Keratinocyte (primary cell): ENCODE measurements around the gene MAN2C1. TPM values are rescaled to one million over a fixed set of nuclear protein-coding genes. Genes with fewer than 3 reads are reported as not detected.
A peak's percentile ranks its signal among the peaks of the same experiment; 100 is the strongest.

Experiments used
- DNase-seq: peaks from one replicate; pipeline ENCODE4 v3.0.0-alpha.2; 2011; ENCODE audit warnings: low read depth, missing footprints, low spot score
- FAIRE-seq: peaks from 2 replicates; lab custom pipeline; 2011; peaks lifted over from hg19 to GRCh38; lab: Jason Lieb, UNC
- H2AFZ ChIP-seq: 2 replicates; pipeline ENCODE4 v1.6.0; 2012; ENCODE audit warnings: low read length, control low read depth, inconsistent platforms; ENCODE audit not compliant: control insufficient read depth
- H3K27ac ChIP-seq: 2 replicates; pipeline ENCODE4 v1.5.1; 2011; ENCODE audit warnings: low read length; ENCODE audit not compliant: control insufficient read depth, insufficient read depth
- H3K27me3 ChIP-seq: 3 replicates; pipeline ENCODE4 v1.6.0; 2011; ENCODE audit warnings: low read length; ENCODE audit not compliant: control insufficient read depth, insufficient read depth; ENCODE audit errors: extremely low read depth
- H3K36me3 ChIP-seq, 2 experiments: 2 replicates in 1 of 2; 3 replicates in 1 of 2; pipeline ENCODE4 v1.5.1; 2011; ENCODE audit warnings: low read length in 2 of 2, mild to moderate bottlenecking in 1 of 2; ENCODE audit not compliant: control insufficient read depth in 2 of 2, insufficient read depth in 2 of 2; ENCODE audit errors: extremely low read depth in 1 of 2
- H3K4me1 ChIP-seq: 3 replicates; pipeline ENCODE4 v1.5.1; 2011; ENCODE audit warnings: low read length; ENCODE audit not compliant: control insufficient read depth, insufficient read depth; ENCODE audit errors: extremely low read depth
- H3K4me2 ChIP-seq: 3 replicates; pipeline ENCODE4 v1.6.0; 2011; ENCODE audit warnings: low read depth, low read length; ENCODE audit not compliant: control insufficient read depth, insufficient read depth; ENCODE audit errors: extremely low read depth
- H3K4me3 ChIP-seq, 3 experiments: fragments of 200-600 bp in 1 of 3; sonication (generic) in 1 of 3; 2 replicates in 2 of 3; 3 replicates in 1 of 3; pipeline ENCODE4 v1.5.1; 2011 to 2016; ENCODE audit warnings: low read length in 3 of 3, mild to moderate bottlenecking in 3 of 3, control low read depth in 2 of 3, inconsistent platforms in 1 of 3, low read depth in 1 of 3, mixed read lengths in 1 of 3, mixed run types in 1 of 3, moderate library complexity in 1 of 3; ENCODE audit not compliant: control insufficient read depth in 2 of 3, insufficient read depth in 2 of 3; ENCODE audit errors: extremely low read depth in 1 of 3
- H3K79me2 ChIP-seq: 2 replicates; pipeline ENCODE4 v1.6.0; 2012; ENCODE audit warnings: low read length; ENCODE audit not compliant: control insufficient read depth, insufficient read depth
- H3K9ac ChIP-seq: 3 replicates; pipeline ENCODE4 v1.6.0; 2011; ENCODE audit warnings: low read length; ENCODE audit not compliant: control insufficient read depth, insufficient read depth; ENCODE audit errors: extremely low read depth
- H3K9me1 ChIP-seq: 3 replicates; pipeline ENCODE4 v1.6.0; 2011; ENCODE audit warnings: low read length; ENCODE audit not compliant: control insufficient read depth, insufficient read depth; ENCODE audit errors: extremely low read depth
- H3K9me3 ChIP-seq: 2 replicates; pipeline ENCODE4 v1.5.1; 2012; ENCODE audit warnings: low read depth, low read length; ENCODE audit not compliant: control insufficient read depth
- H4K20me1 ChIP-seq: 3 replicates; pipeline ENCODE4 v1.6.0; 2011; ENCODE audit warnings: low read length; ENCODE audit not compliant: control insufficient read depth, insufficient read depth; ENCODE audit errors: extremely low read depth
- CTCF ChIP-seq, 3 experiments: IDR thresholded peaks in 1 of 3; conservative IDR thresholded peaks in 1 of 3; optimal IDR thresholded peaks in 1 of 3; 2 replicates in 2 of 3; 3 replicates in 1 of 3; pipeline versions ENCODE3 to v1.5.1; 2011; ENCODE audit warnings: low read length in 3 of 3, mild to moderate bottlenecking in 3 of 3, moderate library complexity in 2 of 3, control low read depth in 1 of 3, inconsistent platforms in 1 of 3; ENCODE audit not compliant: insufficient read depth in 2 of 3; ENCODE audit errors: extremely low read depth in 1 of 3
- EZH2 ChIP-seq: IDR thresholded peaks from one replicate; pipeline ENCODE4 v1.6.1; 2012; ENCODE audit warnings: inconsistent platforms, mild to moderate bottlenecking, low read length, moderate library complexity
- dilution Hi-C: fragments of 300-500 bp; cut with MboI; formaldehyde crosslinking; loops from one replicate; pipeline ENCODE4 v1.7.0; 2020; ENCODE audit warnings: low sequenced_read_pairs; ENCODE audit not compliant: extremely low pct_ligation_motif_present
- polyA plus RNA-seq, 5 experiments: library from polyadenylated mRNA; depleted of rRNA in 3 of 5; stranded (reverse) in 3 of 5; stranded (forward) in 1 of 5; unstranded in 1 of 5; fragments of >200 nt; gene quantifications; 1 replicate in 1 of 5; 2 replicates in 3 of 5; 3 replicates in 1 of 5; pipeline versions ENCODE4 v1.2.1 to v1.2.3, GENCODE V29; 2011 to 2012; ENCODE audit warnings: missing spikeins in 2 of 5, low read depth in 1 of 5, low replicate concordance in 1 of 5

Gene MAN2C1
- polyA plus RNA-seq, 1 donor (not counting 4 experiments of a cell fraction or from before 2014, with no cell fraction given) = 35.4 TPM

- Histone ChIP-seq H4K20me1 (no peaks in the 10 kb centered on the region), H3K27me3 (peaks cover 6% of the 10 kb centered on the region), H3K27ac (no peak overlapping the region), H2AFZ (no peak overlapping the region), H3K9me3 (peaks cover 5% of the 10 kb centered on the region), H3K4me3 (no peak overlapping the region), H3K4me1 (peaks cover 7% of the 10 kb centered on the region), H3K79me2 (no peaks in the 10 kb centered on the region), H3K36me3 (no peaks in the 10 kb centered on the region), H3K9me1 (no peaks in the 10 kb centered on the region), H3K4me2 (no peak overlapping the region), H3K9ac (no peak overlapping the region)
- dilution Hi-C loops = no loop called here
- FAIRE-seq (no peak), DNase-seq (no peak)
- TF ChIP-seq CTCF (optimal IDR thresholded peaks at IDR 0.05 in 1 of 3, IDR thresholded peaks at IDR 0.05 in 1 of 3, conservative IDR thresholded peaks at IDR 0.05 in 1 of 3; ENCODE audit: extremely low read depth in 1 of 3, insufficient read depth in 2 of 3, low read length in 3 of 3) (no peak), EZH2 (no peak)
Measured at GRCh38 chr15:75309711-75310110, 58.7 kb downstream of the MAN2C1 start.

- Histone ChIP-seq H3K9me3 (peaks cover 5% of the 10 kb centered on the region), H3K79me2 (no peaks in the 10 kb centered on the region), H3K9ac (no peak overlapping the region), H2AFZ (no peak overlapping the region), H3K4me1 (peaks cover 3% of the 10 kb centered on the region), H3K27me3 (peaks cover 6% of the 10 kb centered on the region), H3K4me3 (no peak overlapping the region), H3K36me3 (no peaks in the 10 kb centered on the region), H3K27ac (no peak overlapping the region), H4K20me1 (no peaks in the 10 kb centered on the region), H3K9me1 (no peaks in the 10 kb centered on the region), H3K4me2 (no peak overlapping the region)
- no peak for FAIRE-seq
- TF ChIP-seq EZH2 (no peak), CTCF (optimal IDR thresholded peaks at IDR 0.05 in 1 of 3, IDR thresholded peaks at IDR 0.05 in 1 of 3, conservative IDR thresholded peaks at IDR 0.05 in 1 of 3; ENCODE audit: extremely low read depth in 1 of 3, insufficient read depth in 2 of 3, low read length in 3 of 3) (peak; percentile 81 to 89 (median 81))
- dilution Hi-C loops = no loop called here
- DNase-seq = peak; percentile 17
Measured at GRCh38 chr15:75307778-75308390, 60.5 kb downstream of the MAN2C1 start.
